ENCODE measurements around the gene ERN1.

ERN1 gene

DNA sequence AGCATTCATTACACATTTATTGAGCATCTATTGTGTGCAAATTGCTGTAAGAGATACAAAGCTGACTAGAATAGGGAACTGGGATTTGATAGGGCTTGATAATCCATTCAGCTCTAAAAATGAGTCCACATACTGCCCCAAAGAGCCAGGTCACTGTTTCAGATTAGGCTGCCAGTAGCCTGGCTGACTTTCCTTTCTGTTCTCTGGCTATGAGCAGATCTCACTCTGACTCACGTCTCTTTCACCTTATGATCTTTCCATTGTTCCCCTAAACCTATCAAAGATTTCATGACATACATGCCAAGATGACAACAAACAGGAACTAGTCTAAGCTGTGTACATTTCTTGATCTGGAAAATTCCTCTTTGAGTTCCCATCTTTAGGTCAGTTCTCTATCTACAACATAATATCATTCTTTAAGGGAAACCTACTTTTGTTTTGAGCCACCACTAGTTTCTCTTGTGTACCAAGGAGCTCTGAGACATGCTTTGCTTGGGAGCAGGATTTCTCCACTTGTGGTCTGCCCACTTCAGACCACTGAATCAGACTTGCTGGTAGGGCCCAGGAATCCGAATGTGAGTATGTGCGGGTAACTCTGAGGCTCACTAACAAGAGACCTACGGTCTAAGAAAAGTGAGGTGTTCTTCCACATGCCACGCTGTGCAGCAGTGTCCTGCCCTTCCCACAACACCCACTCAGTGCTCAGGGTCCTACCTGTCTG is 68.6 kb downstream of the ERN1 start:
- DNase-seq (ENCODE audit: insufficient read length): no peak
- no peak for TF ChIP-seq POLR2A (IDR thresholded peaks at IDR 0.05; ENCODE audit: low read depth, low read length)
- TF ChIP-seq TAF1 (IDR thresholded peaks at IDR 0.05; ENCODE audit: borderline replicate concordance, low read depth, low read length): no peak
- TF ChIP-seq POLR2AphosphoS5 (IDR thresholded peaks at IDR 0.05; ENCODE audit: low read depth, low read length): no peak
- FAIRE-seq: peak; percentile 82

DNA sequence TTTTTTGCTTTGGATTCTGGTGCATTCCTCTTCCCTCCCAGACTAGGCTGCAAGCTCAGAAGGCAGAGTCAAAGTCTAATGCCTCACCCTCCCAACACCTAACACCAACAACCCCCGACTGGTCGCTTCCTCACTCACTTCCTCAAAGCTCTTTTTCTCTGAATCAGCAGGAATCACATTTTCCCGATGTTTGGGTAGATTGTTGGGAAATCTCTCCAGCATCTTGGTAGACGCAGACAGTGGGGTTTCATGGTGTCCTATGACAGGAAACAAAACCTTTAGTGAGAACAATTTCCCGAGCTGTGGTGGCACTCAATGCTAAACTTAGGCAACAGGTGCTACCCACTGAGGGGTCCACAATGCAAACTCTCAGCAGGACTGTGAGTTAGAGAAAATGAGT is 69.6 kb downstream of the ERN1 start:
- no peak for FAIRE-seq
- TF ChIP-seq TAF1 (IDR thresholded peaks at IDR 0.05; ENCODE audit: borderline replicate concordance, low read depth, low read length) (no peak), POLR2A (IDR thresholded peaks at IDR 0.05; ENCODE audit: low read depth, low read length) (no peak), POLR2AphosphoS5 (IDR thresholded peaks at IDR 0.05; ENCODE audit: low read depth, low read length) (no peak)
- no peak for DNase-seq (ENCODE audit: insufficient read length)

DNA sequence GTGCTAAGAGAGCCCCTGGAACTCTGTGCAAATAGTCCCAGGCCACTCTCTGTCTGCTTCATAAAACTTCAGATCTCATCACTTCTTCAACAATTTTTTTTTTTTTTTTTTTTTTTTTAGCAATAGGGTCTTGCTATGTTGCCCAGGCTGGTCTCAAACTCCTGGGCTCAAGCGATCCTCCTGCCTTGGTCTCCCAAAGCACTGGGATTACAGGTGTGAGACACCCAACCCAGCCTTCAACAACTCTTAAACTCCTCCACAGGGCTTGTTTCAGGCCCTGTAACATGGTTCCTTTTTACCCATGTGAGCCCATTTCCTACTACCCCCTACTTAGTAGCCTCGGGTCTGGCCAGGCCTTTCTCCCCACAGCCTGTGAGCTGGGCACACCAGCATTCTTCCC is 70.2 kb downstream of the ERN1 start:
- DNase-seq (ENCODE audit: insufficient read length): no peak
- no peak for FAIRE-seq
- TF ChIP-seq POLR2A (IDR thresholded peaks at IDR 0.05; ENCODE audit: low read depth, low read length): no peak
- TF ChIP-seq POLR2AphosphoS5 (IDR thresholded peaks at IDR 0.05; ENCODE audit: low read depth, low read length): no peak
- TF ChIP-seq TAF1 (IDR thresholded peaks at IDR 0.05; ENCODE audit: borderline replicate concordance, low read depth, low read length): no peak

DNA sequence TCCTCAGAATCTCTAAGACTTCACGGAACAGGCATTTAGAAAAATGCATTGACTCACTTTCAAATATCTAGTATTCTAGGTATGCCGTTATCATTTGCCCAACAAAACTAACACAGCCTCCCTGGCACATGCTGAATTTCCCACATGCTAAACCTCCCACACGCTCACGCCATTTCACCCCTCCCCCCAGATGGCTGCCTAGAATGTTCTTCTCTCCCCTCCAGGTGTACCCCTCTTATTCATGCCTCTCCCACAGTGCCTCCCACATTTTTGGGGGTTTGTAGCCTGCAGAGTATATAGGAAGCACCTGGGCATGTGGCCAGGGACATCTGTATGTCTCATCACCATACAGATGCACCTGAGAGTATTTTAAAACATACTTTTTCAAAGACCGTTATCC is 71.3 kb downstream of the ERN1 start:
- TF ChIP-seq POLR2AphosphoS5 (IDR thresholded peaks at IDR 0.05; ENCODE audit: low read depth, low read length) (no peak), POLR2A (IDR thresholded peaks at IDR 0.05; ENCODE audit: low read depth, low read length) (no peak), TAF1 (IDR thresholded peaks at IDR 0.05; ENCODE audit: borderline replicate concordance, low read depth, low read length) (no peak)
- DNase-seq (ENCODE audit: insufficient read length): no peak
- FAIRE-seq: no peak

DNA sequence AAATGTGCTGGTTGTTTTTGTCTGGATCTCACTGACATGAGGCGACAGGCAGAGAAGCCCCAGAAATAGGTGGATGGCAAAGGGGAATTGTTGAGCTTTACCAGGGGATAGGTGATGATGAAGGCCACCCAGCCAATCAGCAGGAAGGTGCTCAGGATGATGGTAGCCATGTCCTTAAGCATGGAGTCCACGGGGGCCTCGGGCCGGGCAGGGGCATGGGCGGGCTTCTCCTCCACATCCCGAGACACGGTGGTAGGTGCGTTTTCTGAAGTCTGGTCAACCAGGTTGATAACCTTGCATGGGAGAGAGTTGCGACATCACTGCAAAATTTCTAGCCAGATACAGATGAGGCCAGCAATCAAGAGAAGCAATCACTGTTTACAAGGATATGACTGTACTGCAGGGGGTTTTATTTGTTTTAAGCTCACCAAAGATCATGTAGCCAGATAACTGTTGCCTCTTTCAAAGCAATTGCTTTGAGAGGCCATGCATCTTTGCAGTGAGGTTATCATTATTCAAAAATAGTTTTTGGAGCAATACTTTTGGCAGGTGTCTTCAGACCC is 72.2 kb downstream of the ERN1 start:
- FAIRE-seq (no peak), DNase-seq (ENCODE audit: insufficient read length) (no peak)
- no peak for TF ChIP-seq POLR2AphosphoS5 (IDR thresholded peaks at IDR 0.05; ENCODE audit: low read depth, low read length)
- TF ChIP-seq TAF1 (IDR thresholded peaks at IDR 0.05; ENCODE audit: borderline replicate concordance, low read depth, low read length): no peak
- TF ChIP-seq POLR2A (IDR thresholded peaks at IDR 0.05; ENCODE audit: low read depth, low read length): no peak

DNA sequence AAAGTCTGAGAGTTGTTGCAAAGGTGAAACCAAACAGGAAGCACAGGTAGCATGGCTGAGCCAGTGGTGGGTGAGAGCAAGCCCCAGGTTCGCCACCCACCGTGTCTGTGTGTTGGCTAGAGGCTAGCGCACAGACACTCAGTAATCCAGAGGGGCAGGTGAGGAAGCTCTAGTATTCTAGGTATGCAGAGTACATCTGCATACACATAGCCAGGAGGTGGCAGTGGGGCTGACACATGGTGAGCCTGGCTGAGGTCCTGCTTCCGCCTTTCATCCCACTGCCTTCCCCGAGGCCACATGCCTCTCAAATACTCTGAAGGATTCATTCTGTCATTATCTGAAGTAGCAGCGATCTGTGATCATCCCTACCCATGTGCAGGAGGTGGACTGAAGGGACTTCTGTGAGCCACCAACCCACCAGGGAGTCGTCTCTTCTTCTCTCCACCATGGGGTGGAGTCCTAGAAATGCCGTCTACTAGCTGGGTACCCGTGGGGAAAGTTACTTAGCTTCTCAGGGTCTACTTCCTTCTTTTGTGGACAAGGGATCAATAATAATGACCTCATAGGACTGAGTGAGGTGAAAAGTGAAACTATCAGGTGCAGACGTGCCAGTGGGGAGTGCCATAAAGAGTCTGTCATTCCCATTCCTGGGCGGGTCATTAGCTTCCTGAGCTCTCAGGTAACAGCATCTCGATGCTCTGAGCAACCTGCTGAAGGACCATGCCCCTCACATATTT is 73.5 kb downstream of the ERN1 start:
- FAIRE-seq: peak; percentile 54
- TF ChIP-seq POLR2A (IDR thresholded peaks at IDR 0.05; ENCODE audit: low read depth, low read length) (no peak), TAF1 (IDR thresholded peaks at IDR 0.05; ENCODE audit: borderline replicate concordance, low read depth, low read length) (no peak), POLR2AphosphoS5 (IDR thresholded peaks at IDR 0.05; ENCODE audit: low read depth, low read length) (no peak)
- DNase-seq (ENCODE audit: insufficient read length): peak; percentile 71

- DNase-seq (ENCODE audit: insufficient read length) (no peak), FAIRE-seq (no peak)
- TF ChIP-seq POLR2A (IDR thresholded peaks at IDR 0.05; ENCODE audit: low read depth, low read length) (no peak), POLR2AphosphoS5 (IDR thresholded peaks at IDR 0.05; ENCODE audit: low read depth, low read length) (no peak), TAF1 (IDR thresholded peaks at IDR 0.05; ENCODE audit: borderline replicate concordance, low read depth, low read length) (no peak)
Observed at GRCh38 chr17:64055183-64056142, 74.5 kb downstream of the ERN1 start.

- FAIRE-seq: no peak
- DNase-seq (ENCODE audit: insufficient read length): no peak
- TF ChIP-seq POLR2AphosphoS5 (IDR thresholded peaks at IDR 0.05; ENCODE audit: low read depth, low read length) (no peak), POLR2A (IDR thresholded peaks at IDR 0.05; ENCODE audit: low read depth, low read length) (no peak), TAF1 (IDR thresholded peaks at IDR 0.05; ENCODE audit: borderline replicate concordance, low read depth, low read length) (no peak)
Observed at GRCh38 chr17:64054304-64054703, 75.6 kb downstream of the ERN1 start.

DNA sequence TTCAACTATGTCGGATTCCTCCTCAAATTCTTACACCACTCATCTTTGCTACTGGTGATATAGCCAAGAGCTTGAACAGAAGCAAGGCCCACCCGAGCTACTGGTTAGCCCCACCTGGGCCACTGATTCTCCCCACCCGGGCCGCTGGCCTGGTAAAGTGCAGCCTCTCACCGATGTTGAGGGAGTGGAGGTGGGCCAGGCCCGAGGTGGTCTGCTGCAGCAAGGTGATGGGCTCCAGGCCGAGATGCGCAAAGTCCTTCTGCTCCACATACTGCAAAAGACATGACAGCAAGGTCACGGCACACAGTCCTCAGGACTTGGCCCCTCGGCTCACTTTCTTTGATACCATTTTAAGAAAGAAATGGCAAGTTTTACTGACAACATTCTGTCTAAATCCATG is 76.8 kb downstream of the ERN1 start:
- TF ChIP-seq POLR2A (IDR thresholded peaks at IDR 0.05; ENCODE audit: low read depth, low read length): no peak
- no peak for TF ChIP-seq POLR2AphosphoS5 (IDR thresholded peaks at IDR 0.05; ENCODE audit: low read depth, low read length)
- no peak for DNase-seq (ENCODE audit: insufficient read length)
- no peak for FAIRE-seq

DNA sequence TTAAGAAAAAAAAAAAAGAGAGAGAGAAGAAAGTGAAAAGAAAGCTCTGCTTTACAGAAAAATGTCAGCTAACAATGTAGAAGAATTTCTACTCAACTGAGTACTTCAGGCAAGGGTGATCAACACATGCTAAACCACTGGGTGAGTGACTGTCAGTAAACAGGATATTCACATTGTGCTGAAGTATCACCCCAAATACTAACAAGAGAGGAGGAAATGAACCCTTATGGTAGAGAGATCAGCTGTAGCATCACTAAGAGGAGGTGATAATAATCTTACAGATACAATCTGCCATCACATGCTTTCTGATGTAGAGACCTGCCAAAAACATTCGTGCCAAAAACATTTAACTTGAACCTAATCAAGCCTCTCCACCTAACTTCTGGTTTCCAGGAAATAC is 78.8 kb downstream of the ERN1 start:
- no peak for TF ChIP-seq POLR2AphosphoS5 (IDR thresholded peaks at IDR 0.05; ENCODE audit: low read depth, low read length)
- TF ChIP-seq TAF1 (IDR thresholded peaks at IDR 0.05; ENCODE audit: borderline replicate concordance, low read depth, low read length): no peak
- TF ChIP-seq POLR2A (IDR thresholded peaks at IDR 0.05; ENCODE audit: low read depth, low read length): no peak
- no peak for DNase-seq (ENCODE audit: insufficient read length)
- peak; percentile 56 for FAIRE-seq

DNA sequence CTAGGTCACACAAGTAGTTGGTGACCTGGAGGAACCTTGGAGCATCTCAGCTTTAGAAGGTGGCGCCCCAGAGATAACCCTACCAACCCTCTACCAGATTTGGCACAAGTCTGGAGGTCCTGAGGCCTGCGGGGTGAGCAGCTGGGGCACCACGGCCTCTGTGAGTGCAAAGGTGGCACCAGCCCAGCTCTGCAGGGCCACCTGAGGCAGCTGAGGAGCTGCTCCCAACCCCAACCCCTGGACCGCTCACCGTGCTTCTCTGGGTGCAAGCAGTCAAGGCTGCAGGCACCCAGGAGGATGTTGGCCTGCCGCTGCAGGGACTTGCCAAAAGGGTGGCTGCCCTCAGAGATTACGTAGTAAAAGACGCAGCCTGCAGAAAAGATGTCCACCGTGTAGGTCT is 81.1 kb downstream of the ERN1 start:
- DNase-seq (ENCODE audit: insufficient read length) (no peak), FAIRE-seq (no peak)
- TF ChIP-seq TAF1 (IDR thresholded peaks at IDR 0.05; ENCODE audit: borderline replicate concordance, low read depth, low read length) (no peak), POLR2A (IDR thresholded peaks at IDR 0.05; ENCODE audit: low read depth, low read length) (no peak), POLR2AphosphoS5 (IDR thresholded peaks at IDR 0.05; ENCODE audit: low read depth, low read length) (no peak)

Data from GM12892 (cell line).